ENCODE data around the gene ENO3. TPM values are rescaled to one million over a fixed set of nuclear protein-coding genes. Genes with fewer than 3 reads are reported as not detected.

ENO3 gene
- total and polyA plus RNA-seq, 11 donors: 253 to 1,459 (median 668) TPM

GRCh38 chr17:4994081-4994595, 43.2 kb downstream of the ENO3 start:
- ATAC-seq: no peak
- WGBS, 4 donors: 83 to 87% (median 86%) methylated on average over 6 of the region's 6 CpGs
- intact Hi-C loops (cut with DNase I): no loop called here

GRCh38 chr17:4997302-4998026, 46.5 kb downstream of the ENO3 start, which contains the start of the genes INCA1 and KIF1C:
Gene INCA1, minus strand, starts transcription at chr17:4997522. Its CDS starts 3,085 bp downstream, at chr17:4994437.
Gene KIF1C, plus strand, starts transcription at chr17:4997950. Its CDS starts 2,297 bp downstream, at chr17:5000247.
- 0 to 1% (median 1%) methylated on average over 40 to 93 of the region's 93 CpGs for WGBS, 4 donors
- H3K9me3 ChIP-seq: no peaks in the 10 kb centered on the region
- DNase-seq (peak; percentile 95 to 98 (median 96)), ATAC-seq (peak; percentile 63 to 90 (median 88))
- peak within 1 kb of the TSS; percentile 92 to 99 (median 95) for H3K27ac ChIP-seq
- H3K4me3 ChIP-seq: peak within 1 kb of the TSS; percentile 66 to 100 (median 94)
- peaks cover 0 to 18% (median 16%) of the 10 kb centered on the region in 9 donors for H3K36me3 ChIP-seq
- no peaks in the 10 kb centered on the region for H3K27me3 ChIP-seq
- intact Hi-C loops (cut with DNase I): loop anchor here in 5 of 10 donors (1.0 to 5.0 kb wide), 5 partner anchors 30 to 60 kb away; partner anchors contain the start of genes RNF167 (in 4 of the 5), SLC25A11 (in 4 of the 5), SPAG7 (in 2 of the 5) and PFN1 (in 1 of the 5)
- TF ChIP-seq POLR2A (IDR thresholded peaks at IDR 0.05): peak in 1 of 2 donors; percentile 87
- peak in 6 of 12 donors; percentile 7 to 35 (median 27) for TF ChIP-seq CTCF (IDR thresholded peaks at IDR 0.05)
- peaks cover 0 to 41% (median 31%) of the 10 kb centered on the region in 12 donors for H3K4me1 ChIP-seq

More at GRCh38 chr17:4994081-4994595, 43.2 kb downstream of the ENO3 start:
- H3K4me1 ChIP-seq: peaks cover 0 to 17% (median 13%) of the 10 kb centered on the region in 12 donors
- no peak overlapping the region for H3K4me3 ChIP-seq
- no peaks in the 10 kb centered on the region for H3K27me3 ChIP-seq
- no peaks in the 10 kb centered on the region for H3K36me3 ChIP-seq
- DNase-seq: no peak
- no peaks in the 10 kb centered on the region for H3K9me3 ChIP-seq
- H3K27ac ChIP-seq: no peak overlapping the region
- no peak for TF ChIP-seq POLR2A (IDR thresholded peaks at IDR 0.05)
- no peak for TF ChIP-seq CTCF (IDR thresholded peaks at IDR 0.05)

- ATAC-seq (peak in 3 of 4 donors; percentile 1 to 3 (median 2)), DNase-seq (peak; percentile 57 to 82 (median 68))
- Histone ChIP-seq H3K27me3 (no peaks in the 10 kb centered on the region), H3K9me3 (no peaks in the 10 kb centered on the region), H3K36me3 (peaks cover 0 to 26% (median 23%) of the 10 kb centered on the region in 9 donors), H3K27ac (peak overlapping the region; percentile 92 to 99 (median 95)), H3K4me1 (peaks cover 0 to 41% (median 31%) of the 10 kb centered on the region in 12 donors), H3K4me3 (peak overlapping the region; percentile 66 to 100 (median 94))
- WGBS, 4 donors: 0 to 1% (median 0%) methylated on average over 22 to 55 of the region's 55 CpGs
- intact Hi-C loops (cut with DNase I): loop anchor here in 2 of 10 donors (5.0 kb wide), 2 partner anchors 56 to 61 kb away; partner anchors contain the start of genes RNF167 (in 1 of the 2) and SLC25A11 (in 1 of the 2)
- TF ChIP-seq CTCF (IDR thresholded peaks at IDR 0.05): no peak
- TF ChIP-seq POLR2A (IDR thresholded peaks at IDR 0.05): peak in 1 of 2 donors; percentile 23
Measured at GRCh38 chr17:4998027-4998731, 47.3 kb downstream of the ENO3 start.
